WI38 (cell line): ENCODE data around the gene THOC1.

Experiments used
- H3K4me3 ChIP-seq: 2 replicates; pipeline ENCODE4 v1.5.1; 2011; ENCODE audit warnings: low read depth, mild to moderate bottlenecking, control low read depth, low read length
- TF ChIP-seq, protein P1 (sequence below): IDR thresholded peaks from 2 replicates; pipeline ENCODE4 v1.5.1; 2012; ENCODE audit warnings: low read depth, mild to moderate bottlenecking, control low read depth, low read length

Gene THOC1

DNA sequence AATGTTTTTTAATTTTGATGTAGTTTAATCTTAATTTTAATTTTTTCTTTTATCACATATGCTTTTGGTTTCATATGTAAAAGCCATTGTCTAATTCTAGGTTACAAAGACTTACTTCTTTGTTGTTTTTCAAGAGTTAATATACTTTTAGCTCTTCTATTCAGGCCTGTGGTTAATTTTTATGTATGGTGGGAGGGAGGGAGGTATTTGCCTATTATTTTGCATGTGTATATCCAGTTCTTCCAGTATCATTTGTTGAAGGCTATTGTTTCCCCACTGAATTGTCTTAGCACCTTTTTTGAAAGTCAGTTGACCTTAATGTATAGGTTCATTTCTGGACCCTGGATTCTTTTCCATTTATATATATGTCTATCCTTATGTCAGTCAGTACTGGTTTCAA lies 86.1 kb downstream of the THOC1 start:
- TF ChIP-seq, protein P1, sequence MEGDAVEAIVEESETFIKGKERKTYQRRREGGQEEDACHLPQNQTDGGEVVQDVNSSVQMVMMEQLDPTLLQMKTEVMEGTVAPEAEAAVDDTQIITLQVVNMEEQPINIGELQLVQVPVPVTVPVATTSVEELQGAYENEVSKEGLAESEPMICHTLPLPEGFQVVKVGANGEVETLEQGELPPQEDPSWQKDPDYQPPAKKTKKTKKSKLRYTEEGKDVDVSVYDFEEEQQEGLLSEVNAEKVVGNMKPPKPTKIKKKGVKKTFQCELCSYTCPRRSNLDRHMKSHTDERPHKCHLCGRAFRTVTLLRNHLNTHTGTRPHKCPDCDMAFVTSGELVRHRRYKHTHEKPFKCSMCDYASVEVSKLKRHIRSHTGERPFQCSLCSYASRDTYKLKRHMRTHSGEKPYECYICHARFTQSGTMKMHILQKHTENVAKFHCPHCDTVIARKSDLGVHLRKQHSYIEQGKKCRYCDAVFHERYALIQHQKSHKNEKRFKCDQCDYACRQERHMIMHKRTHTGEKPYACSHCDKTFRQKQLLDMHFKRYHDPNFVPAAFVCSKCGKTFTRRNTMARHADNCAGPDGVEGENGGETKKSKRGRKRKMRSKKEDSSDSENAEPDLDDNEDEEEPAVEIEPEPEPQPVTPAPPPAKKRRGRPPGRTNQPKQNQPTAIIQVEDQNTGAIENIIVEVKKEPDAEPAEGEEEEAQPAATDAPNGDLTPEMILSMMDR: no peak
- no peak overlapping the region for H3K4me3 ChIP-seq

DNA sequence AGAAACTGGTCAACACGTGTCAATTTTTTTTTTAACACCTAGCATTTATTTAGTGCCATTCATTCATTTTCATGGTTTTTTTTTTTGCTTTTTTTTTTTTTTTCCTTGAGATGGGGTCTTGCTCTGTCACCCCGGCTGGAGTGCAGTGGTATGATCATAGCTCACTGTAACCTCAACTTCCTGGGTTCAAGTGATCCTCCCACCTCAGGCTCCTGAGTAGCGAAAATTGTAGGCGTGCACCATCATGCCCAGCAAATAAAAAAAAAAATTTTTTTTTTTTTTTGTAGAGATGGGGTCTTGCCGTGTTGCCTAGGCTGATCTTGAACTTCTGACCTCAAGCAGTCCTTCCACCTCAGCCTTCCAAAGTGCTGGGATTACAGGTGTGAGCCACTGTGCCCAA lies 88.3 kb downstream of the THOC1 start:
- H3K4me3 ChIP-seq: no peak overlapping the region
- TF ChIP-seq, protein P1: no peak

DNA sequence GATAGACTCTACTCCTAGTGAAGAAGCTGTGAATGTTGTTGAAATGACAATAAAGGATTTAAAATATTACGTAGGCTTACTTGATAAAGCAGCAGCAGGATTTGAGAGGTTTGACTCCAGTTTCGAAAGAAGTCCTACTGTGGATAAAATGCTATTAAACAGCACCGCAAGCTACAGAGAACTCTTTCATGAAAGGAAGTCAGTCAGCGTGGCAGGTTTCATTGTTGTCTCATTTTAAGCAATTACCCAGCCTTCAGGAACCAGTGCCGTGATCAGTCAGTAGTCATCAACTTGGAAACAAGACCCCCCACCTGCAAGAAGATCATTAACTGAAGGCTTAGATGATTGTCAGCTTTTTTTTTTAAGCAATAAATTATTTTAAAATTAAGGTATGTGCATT lies 95.5 kb downstream of the THOC1 start:
- H3K4me3 ChIP-seq: no peak overlapping the region
- TF ChIP-seq, protein P1: no peak
